Epithelial cell of prostate (primary cell): ENCODE results near the gene GPR132.

ENCODE experiments used
- DNase-seq: peaks from one replicate; pipeline ENCODE4 v3.0.0-alpha.2; 2011; ENCODE audit warnings: low read depth, low spot score
- H3K27ac ChIP-seq: fragments of 450-650 bp; 2 replicates; pipeline ENCODE4 v1.5.1; 2017; ENCODE audit warnings: mild to moderate bottlenecking

GPR132 gene

GRCh38 chr14:105010891-105011291 lies 54.3 kb downstream of the GPR132 start:
- DNase-seq = no peak

GRCh38 chr14:105010106-105010505 lies 55.1 kb downstream of the GPR132 start:
- DNase-seq = no peak
- no peak overlapping the region for H3K27ac ChIP-seq

More at GRCh38 chr14:105010891-105011291, 54.3 kb downstream of the GPR132 start:
- no peak overlapping the region for H3K27ac ChIP-seq

GRCh38 chr14:105007593-105008264 lies 57.5 kb downstream of the GPR132 start:
- DNase-seq = no peak
- H3K27ac ChIP-seq = no peak overlapping the region

GRCh38 chr14:105006831-105007592 lies 58.2 kb downstream of the GPR132 start:
- no peak for DNase-seq
- no peak overlapping the region for H3K27ac ChIP-seq

GRCh38 chr14:105005929-105006830 lies 59.0 kb downstream of the GPR132 start:
- no peak for DNase-seq
- no peak overlapping the region for H3K27ac ChIP-seq

- peak overlapping the region; percentile 51 for H3K27ac ChIP-seq
Observed at GRCh38 chr14:105005329-105005928, 59.8 kb downstream of the GPR132 start.

More at GRCh38 chr14:105005329-105005928, 59.8 kb downstream of the GPR132 start:
- DNase-seq = no peak
